ENCODE results near the gene PFKFB2.

The PFKFB2 gene

GRCh38 chr1:207027921-207028320, 25.2 kb upstream of the PFKFB2 start:
- DNase-seq (ENCODE audit: low read depth in 1 of 2, low spot score in 1 of 2), result no peak
- no peak overlapping the region for H3K27ac ChIP-seq (replicated peaks)
- no peak for TF ChIP-seq SPI1 (IDR thresholded peaks at IDR 0.05; ENCODE audit: borderline replicate concordance, low read depth)
- no peak for TF ChIP-seq GABPA (IDR thresholded peaks at IDR 0.05; ENCODE audit: low read depth)
- TF ChIP-seq POLR2AphosphoS5 (IDR thresholded peaks at IDR 0.05; ENCODE audit: low read depth), result no peak
- TF ChIP-seq REST (IDR thresholded peaks at IDR 0.05; ENCODE audit: insufficient replicate concordance, low read depth), result no peak
- no peak for TF ChIP-seq CTCF (IDR thresholded peaks at IDR 0.05; ENCODE audit: insufficient read depth, low read length)
- H3K27me3 ChIP-seq (ENCODE audit: insufficient read depth, poor library complexity, severe bottlenecking), result no peaks in the 10 kb centered on the region
- no peak overlapping the region for H3K4me3 ChIP-seq (replicated peaks; ENCODE audit: insufficient read depth, low read length)

GRCh38 chr1:207028884-207029650, 24.0 kb upstream of the PFKFB2 start:
- no peak for DNase-seq (ENCODE audit: low read depth in 1 of 2, low spot score in 1 of 2)
- H3K4me3 ChIP-seq (replicated peaks; ENCODE audit: insufficient read depth, low read length), result no peak overlapping the region
- TF ChIP-seq POLR2AphosphoS5 (IDR thresholded peaks at IDR 0.05; ENCODE audit: low read depth), result no peak
- TF ChIP-seq REST (IDR thresholded peaks at IDR 0.05; ENCODE audit: insufficient replicate concordance, low read depth), result no peak
- TF ChIP-seq CTCF (IDR thresholded peaks at IDR 0.05; ENCODE audit: insufficient read depth, low read length), result no peak
- TF ChIP-seq SPI1 (IDR thresholded peaks at IDR 0.05; ENCODE audit: borderline replicate concordance, low read depth), result no peak
- TF ChIP-seq GABPA (IDR thresholded peaks at IDR 0.05; ENCODE audit: low read depth), result no peak
- H3K27me3 ChIP-seq (ENCODE audit: insufficient read depth, poor library complexity, severe bottlenecking), result no peaks in the 10 kb centered on the region
- H3K27ac ChIP-seq (replicated peaks), result no peak overlapping the region

- H3K4me3 ChIP-seq (replicated peaks; ENCODE audit: insufficient read depth, low read length), result no peak overlapping the region
- no peak overlapping the region for H3K27ac ChIP-seq (replicated peaks)
Observed at GRCh38 chr1:207029701-207030521, 23.2 kb upstream of the PFKFB2 start.

More at GRCh38 chr1:207029701-207030521, 23.2 kb upstream of the PFKFB2 start:
- DNase-seq (ENCODE audit: low read depth in 1 of 2, low spot score in 1 of 2), result no peak
- H3K27me3 ChIP-seq (ENCODE audit: insufficient read depth, poor library complexity, severe bottlenecking), result no peaks in the 10 kb centered on the region
- no peak for TF ChIP-seq GABPA (IDR thresholded peaks at IDR 0.05; ENCODE audit: low read depth)
- no peak for TF ChIP-seq SPI1 (IDR thresholded peaks at IDR 0.05; ENCODE audit: borderline replicate concordance, low read depth)
- no peak for TF ChIP-seq REST (IDR thresholded peaks at IDR 0.05; ENCODE audit: insufficient replicate concordance, low read depth)
- TF ChIP-seq CTCF (IDR thresholded peaks at IDR 0.05; ENCODE audit: insufficient read depth, low read length), result no peak
- no peak for TF ChIP-seq POLR2AphosphoS5 (IDR thresholded peaks at IDR 0.05; ENCODE audit: low read depth)

Data from HL-60 (cell line).